Tibial nerve (tissue), 4 donors: ENCODE data around the gene APOC3. TPM values are rescaled to one million over a fixed set of nuclear protein-coding genes. Genes with fewer than 3 reads are reported as not detected.

Experiments used
- DNase-seq, 2 donors: peaks; one replicate each; pipeline ENCODE4 v3.0.0-alpha.2; 2019; ENCODE audit warnings: low spot score in 2 of 2
- H3K27ac ChIP-seq, 4 donors: fragments of 200-600 bp; sonication (generic) in 3 of 4; one replicate each; pipeline ENCODE4 v1.5.1; 2017 to 2019; ENCODE audit warnings: mild to moderate bottlenecking in 1 of 4
- H3K27me3 ChIP-seq, 2 donors: fragments of 200-600 bp; sonication (generic) in 1 of 2; one replicate each; pipeline versions ENCODE4 v1.5.1 to v1.6.0; 2017 to 2019
- H3K36me3 ChIP-seq, 3 donors: fragments of 200-600 bp; sonication (generic); one replicate each; pipeline ENCODE4 v1.5.1; 2018 to 2019
- H3K4me1 ChIP-seq, 4 donors: fragments of 200-600 bp; sonication (generic) in 3 of 4; one replicate each; pipeline ENCODE4 v1.5.1; 2017 to 2019
- H3K4me3 ChIP-seq, 4 donors: fragments of 200-600 bp; sonication (generic) in 3 of 4; one replicate each; pipeline ENCODE4 v1.5.1; 2017 to 2019; ENCODE audit warnings: mild to moderate bottlenecking in 1 of 4, moderate library complexity in 1 of 4
- H3K9me3 ChIP-seq, 4 donors: fragments of 200-600 bp; sonication (generic) in 3 of 4; one replicate each; pipeline ENCODE4 v1.5.1; 2017 to 2019
- EP300 ChIP-seq, 2 donors: sonication (generic); formaldehyde crosslinking; IDR thresholded peaks; one replicate each; pipeline ENCODE4 v1.6.1; 2017; ENCODE audit warnings: antibody characterized with exemption in 2 of 2, mild to moderate bottlenecking in 1 of 2
- POLR2A ChIP-seq, 2 donors: fragments of 450-650 bp; IDR thresholded peaks; one replicate each; pipeline ENCODE4 v1.6.1; 2017; ENCODE audit warnings: antibody characterized with exemption in 2 of 2, mild to moderate bottlenecking in 2 of 2, moderate library complexity in 2 of 2
- total RNA-seq, 4 donors: library from RNA; depleted of rRNA; stranded (reverse); fragments of >200 nt; gene quantifications; one replicate each; pipeline ENCODE4 v1.1.0, GENCODE V29; 2016
- TF ChIP-seq, protein P1 (sequence below), 5 experiments: fragments of 200-600 bp in 3 of 5; fragments of 450-650 bp in 2 of 5; sonication (generic) in 3 of 5; IDR thresholded peaks; one replicate each; pipeline ENCODE4 v1.5.1; 2016 to 2019; ENCODE audit warnings: antibody characterized with exemption in 5 of 5, mild to moderate bottlenecking in 3 of 5, moderate library complexity in 2 of 5

APOC3 gene
- total RNA-seq, 4 donors from 2014 or later: not detected

DNA sequence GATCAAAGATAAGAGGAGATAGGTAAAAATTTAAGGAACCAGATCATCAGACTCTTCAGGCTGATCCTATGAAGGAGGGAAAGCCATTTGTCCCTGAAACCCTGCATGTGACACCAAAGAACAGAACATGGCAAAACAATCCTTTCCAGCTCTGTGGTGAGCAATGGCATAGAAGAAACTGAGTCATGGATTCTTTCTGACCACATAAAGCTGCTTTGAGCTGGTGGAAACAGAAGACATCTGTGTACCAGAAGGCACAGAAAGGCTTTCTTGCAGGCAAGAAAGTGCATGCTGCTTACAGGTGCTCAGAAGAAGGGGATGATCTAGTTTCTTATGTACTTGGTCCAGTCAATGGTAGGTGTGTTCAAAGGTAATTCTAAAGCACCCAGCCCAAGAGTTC is 52.7 kb downstream of the APOC3 start:
- no peak for DNase-seq
- TF ChIP-seq POLR2A (IDR thresholded peaks at IDR 0.05) (no peak), EP300 (IDR thresholded peaks at IDR 0.05) (no peak)
- TF ChIP-seq, protein P1, sequence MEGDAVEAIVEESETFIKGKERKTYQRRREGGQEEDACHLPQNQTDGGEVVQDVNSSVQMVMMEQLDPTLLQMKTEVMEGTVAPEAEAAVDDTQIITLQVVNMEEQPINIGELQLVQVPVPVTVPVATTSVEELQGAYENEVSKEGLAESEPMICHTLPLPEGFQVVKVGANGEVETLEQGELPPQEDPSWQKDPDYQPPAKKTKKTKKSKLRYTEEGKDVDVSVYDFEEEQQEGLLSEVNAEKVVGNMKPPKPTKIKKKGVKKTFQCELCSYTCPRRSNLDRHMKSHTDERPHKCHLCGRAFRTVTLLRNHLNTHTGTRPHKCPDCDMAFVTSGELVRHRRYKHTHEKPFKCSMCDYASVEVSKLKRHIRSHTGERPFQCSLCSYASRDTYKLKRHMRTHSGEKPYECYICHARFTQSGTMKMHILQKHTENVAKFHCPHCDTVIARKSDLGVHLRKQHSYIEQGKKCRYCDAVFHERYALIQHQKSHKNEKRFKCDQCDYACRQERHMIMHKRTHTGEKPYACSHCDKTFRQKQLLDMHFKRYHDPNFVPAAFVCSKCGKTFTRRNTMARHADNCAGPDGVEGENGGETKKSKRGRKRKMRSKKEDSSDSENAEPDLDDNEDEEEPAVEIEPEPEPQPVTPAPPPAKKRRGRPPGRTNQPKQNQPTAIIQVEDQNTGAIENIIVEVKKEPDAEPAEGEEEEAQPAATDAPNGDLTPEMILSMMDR (IDR thresholded peaks at IDR 0.05): no peak
- H3K36me3 ChIP-seq: no peaks in the 10 kb centered on the region
- H3K4me3 ChIP-seq: no peak overlapping the region
- peaks cover 0 to 17% (median 4%) of the 10 kb centered on the region in 4 donors for H3K4me1 ChIP-seq
- H3K27ac ChIP-seq: peak overlapping the region in 1 of 4 donors; percentile 67
- no peaks in the 10 kb centered on the region for H3K27me3 ChIP-seq
- no peaks in the 10 kb centered on the region for H3K9me3 ChIP-seq

Other genes starting within 250 kb of the APOC3 start
- gene BUD13, start 56.9 kb upstream of the APOC3 start, total RNA-seq: 10 to 100 TPM; 13.1 to 28.2 (median 20.3) TPM
- gene ZPR1, start 41.9 kb upstream of the APOC3 start, total RNA-seq: 10 to 100 TPM; 11.4 to 28.5 (median 23.8) TPM
- not detected for gene APOA5, start 38.0 kb upstream of the APOC3 start, total RNA-seq
- gene APOA4, start 6.6 kb upstream of the APOC3 start, total RNA-seq: not detected
- 1 to 10 TPM; 4.1 to 8.4 (median 6.5) TPM for gene APOA1, start 7.7 kb downstream of the APOC3 start, total RNA-seq